Stimulated activated effector memory CD8-positive, alpha-beta T cell treated with anti-CD3 and anti-CD28 coated beads, Interleukin-12 subunit alpha, Interleukin-12 subunit beta, amount 100 ng/mL, for 72 hours (primary cell): Measurements from ENCODE around the gene FOXA3.

Experiments used
- ATAC-seq: fragments of 150-1000 bp; cut with Tn5 transposase; 2 replicates; pipeline ENCODE4 v1.10.0; 2021
- DNase-seq, 2 donors: peaks; one replicate each; pipeline ENCODE4 v3.0.0; 2021 to 2022; ENCODE audit warnings: low spot score in 2 of 2
- H3K27ac Mint-ChIP-seq: one replicate; pipeline ENCODE4 v1.8.0; 2022; ENCODE audit warnings: mild to moderate bottlenecking, mixed read lengths
- H3K36me3 Mint-ChIP-seq: one replicate; pipeline ENCODE4 v1.8.0; 2022; ENCODE audit warnings: mild to moderate bottlenecking, mixed read lengths
- H3K4me1 Mint-ChIP-seq: one replicate; pipeline ENCODE4 v1.8.0; 2022; ENCODE audit warnings: mixed read lengths
- H3K4me3 Mint-ChIP-seq: one replicate; pipeline ENCODE4 v1.8.0; 2022; ENCODE audit warnings: mild to moderate bottlenecking, mixed read lengths
- H3K9me3 Mint-ChIP-seq: one replicate; pipeline ENCODE4 v1.8.0; 2022; ENCODE audit warnings: mixed read lengths

FOXA3 gene

GRCh38 chr19:45863840-45864628, at the start of gene FOXA3:
Gene FOXA3, plus strand, starts transcription at chr19:45864326. Its CDS starts 131 bp downstream, at chr19:45864457.
- Mint-ChIP-seq H3K4me1 (peaks cover 36% of the 10 kb centered on the region), H3K36me3 (peaks cover 50% of the 10 kb centered on the region), H3K4me3 (peak within 1 kb of the TSS; percentile 94), H3K9me3 (no peaks in the 10 kb centered on the region), H3K27ac (peak within 1 kb of the TSS; percentile 95)
- ATAC-seq (peak; percentile 62), DNase-seq (peak; percentile 72 to 83)

GRCh38 chr19:45814851-45815480, 49.2 kb upstream of the FOXA3 start, which contains the start of gene RSPH6A:
Gene RSPH6A, minus strand, starts transcription at chr19:45815308. Its CDS starts 132 bp downstream, at chr19:45815176.
- Mint-ChIP-seq H3K4me1 (peaks cover 13% of the 10 kb centered on the region), H3K36me3 (peaks cover 36% of the 10 kb centered on the region), H3K4me3 (no peak within 1 kb of the TSS), H3K9me3 (no peaks in the 10 kb centered on the region), H3K27ac (no peak within 1 kb of the TSS)
- DNase-seq (no peak), ATAC-seq (no peak)

GRCh38 chr19:45815481-45816216, 48.5 kb upstream of the FOXA3 start:
- peaks cover 42% of the 10 kb centered on the region for H3K36me3 Mint-ChIP-seq

GRCh38 chr19:45816236-45817009, 47.7 kb upstream of the FOXA3 start:
- H3K4me1 Mint-ChIP-seq, result peaks cover 13% of the 10 kb centered on the region
- H3K4me3 Mint-ChIP-seq, result no peak overlapping the region
- no peak for ATAC-seq

More at GRCh38 chr19:45815481-45816216, 48.5 kb upstream of the FOXA3 start:
- H3K4me3 Mint-ChIP-seq, result no peak overlapping the region
- no peak overlapping the region for H3K27ac Mint-ChIP-seq
- no peak for DNase-seq
- H3K9me3 Mint-ChIP-seq, result no peaks in the 10 kb centered on the region
- no peak for ATAC-seq
- peaks cover 9% of the 10 kb centered on the region for H3K4me1 Mint-ChIP-seq

GRCh38 chr19:45817010-45817724, 47.0 kb upstream of the FOXA3 start:
- no peaks in the 10 kb centered on the region for H3K9me3 Mint-ChIP-seq
- peak; percentile 95 for ATAC-seq
- H3K27ac Mint-ChIP-seq, result no peak overlapping the region
- H3K36me3 Mint-ChIP-seq, result peaks cover 55% of the 10 kb centered on the region
- no peak overlapping the region for H3K4me3 Mint-ChIP-seq
- H3K4me1 Mint-ChIP-seq, result peaks cover 13% of the 10 kb centered on the region
- DNase-seq, result peak; percentile 98 to 99

More at GRCh38 chr19:45816236-45817009, 47.7 kb upstream of the FOXA3 start:
- H3K9me3 Mint-ChIP-seq, result no peaks in the 10 kb centered on the region
- no peak for DNase-seq
- H3K36me3 Mint-ChIP-seq, result peaks cover 50% of the 10 kb centered on the region
- no peak overlapping the region for H3K27ac Mint-ChIP-seq

GRCh38 chr19:45817725-45818301, 46.3 kb upstream of the FOXA3 start:
- Mint-ChIP-seq H3K4me1 (peaks cover 13% of the 10 kb centered on the region), H3K36me3 (peaks cover 56% of the 10 kb centered on the region), H3K27ac (no peak overlapping the region), H3K9me3 (no peaks in the 10 kb centered on the region), H3K4me3 (no peak overlapping the region)
- DNase-seq (no peak), ATAC-seq (no peak)

- no peak for DNase-seq
Measured at GRCh38 chr19:45819769-45820168, 44.4 kb upstream of the FOXA3 start.

GRCh38 chr19:45820413-45821102, 43.6 kb upstream of the FOXA3 start:
- ATAC-seq, result no peak
- no peak for DNase-seq
- Mint-ChIP-seq H3K4me1 (peaks cover 13% of the 10 kb centered on the region), H3K27ac (peak overlapping the region; percentile 48), H3K36me3 (peaks cover 70% of the 10 kb centered on the region), H3K4me3 (no peak overlapping the region), H3K9me3 (no peaks in the 10 kb centered on the region)

More at GRCh38 chr19:45819769-45820168, 44.4 kb upstream of the FOXA3 start:
- no peak for ATAC-seq
- Mint-ChIP-seq H3K36me3 (peaks cover 66% of the 10 kb centered on the region), H3K27ac (no peak overlapping the region), H3K9me3 (no peaks in the 10 kb centered on the region), H3K4me1 (peaks cover 13% of the 10 kb centered on the region), H3K4me3 (no peak overlapping the region)

- no peak overlapping the region for H3K4me3 Mint-ChIP-seq
- H3K9me3 Mint-ChIP-seq, result no peaks in the 10 kb centered on the region
- H3K27ac Mint-ChIP-seq, result peak overlapping the region; percentile 48
- DNase-seq (no peak), ATAC-seq (no peak)
- H3K36me3 Mint-ChIP-seq, result peaks cover 70% of the 10 kb centered on the region
- H3K4me1 Mint-ChIP-seq, result peaks cover 13% of the 10 kb centered on the region
Measured at GRCh38 chr19:45821103-45821521, 43.0 kb upstream of the FOXA3 start.

GRCh38 chr19:45821570-45821969, 42.6 kb upstream of the FOXA3 start:
- peaks cover 72% of the 10 kb centered on the region for H3K36me3 Mint-ChIP-seq
- H3K27ac Mint-ChIP-seq, result peak overlapping the region; percentile 48

GRCh38 chr19:45822716-45823115, 41.4 kb upstream of the FOXA3 start:
- Mint-ChIP-seq H3K4me1 (peaks cover 5% of the 10 kb centered on the region), H3K36me3 (peaks cover 77% of the 10 kb centered on the region), H3K27ac (no peak overlapping the region), H3K4me3 (no peak overlapping the region), H3K9me3 (no peaks in the 10 kb centered on the region)
- ATAC-seq, result no peak
- no peak for DNase-seq

More at GRCh38 chr19:45821570-45821969, 42.6 kb upstream of the FOXA3 start:
- no peaks in the 10 kb centered on the region for H3K9me3 Mint-ChIP-seq
- DNase-seq (no peak), ATAC-seq (no peak)
- H3K4me3 Mint-ChIP-seq, result no peak overlapping the region
- H3K4me1 Mint-ChIP-seq, result peaks cover 13% of the 10 kb centered on the region

GRCh38 chr19:45823182-45823581, 40.9 kb upstream of the FOXA3 start:
- Mint-ChIP-seq H3K9me3 (no peaks in the 10 kb centered on the region), H3K4me1 (peaks cover 5% of the 10 kb centered on the region), H3K4me3 (no peak overlapping the region), H3K27ac (no peak overlapping the region), H3K36me3 (peaks cover 81% of the 10 kb centered on the region)
- no peak for ATAC-seq
- no peak for DNase-seq

- Mint-ChIP-seq H3K27ac (peak overlapping the region; percentile 73), H3K4me1 (peaks cover 5% of the 10 kb centered on the region), H3K4me3 (no peak overlapping the region), H3K9me3 (no peaks in the 10 kb centered on the region), H3K36me3 (peaks cover 90% of the 10 kb centered on the region)
- no peak for DNase-seq
- ATAC-seq, result no peak
Measured at GRCh38 chr19:45824041-45824471, 40.1 kb upstream of the FOXA3 start.
